WTC11 (cell line): ENCODE results near the gene PITPNM1. TPM values are rescaled to one million over a fixed set of nuclear protein-coding genes. Genes with fewer than 3 reads are reported as not detected.

Experiments used
- ATAC-seq: fragments of 200-7000 bp; cut with Tn5 transposase; 2 replicates; pipeline ENCODE4 v1.10.0; 2021; ENCODE audit warnings: mild to moderate bottlenecking, moderate library complexity
- CTCF ChIA-PET: fragments of 300-600 bp; sonication (Branson Sonifier 250); formaldehyde crosslinking; loops from one replicate; lab custom pipeline; 2021; ENCODE audit warnings: antibody characterized with exemption; lab: Charles Lee
- POLR2A ChIA-PET: fragments of 350-600 bp; sonication (Branson Sonifier 250); formaldehyde crosslinking; loops from one replicate; lab custom pipeline; 2021; ENCODE audit warnings: antibody characterized with exemption; lab: Charles Lee
- DNase-seq: peaks from one replicate; pipeline ENCODE4 v3.0.0; 2021; ENCODE audit warnings: low spot score
- H3K27ac Mint-ChIP-seq: 2 replicates; pipeline ENCODE4 v1.8.0; 2021; ENCODE audit warnings: mixed read lengths
- H3K27me3 Mint-ChIP-seq: 2 replicates; pipeline ENCODE4 v1.8.0; 2021; ENCODE audit warnings: low read depth, mild to moderate bottlenecking, moderate library complexity, mixed read lengths
- H3K36me3 Mint-ChIP-seq: 2 replicates; pipeline ENCODE4 v1.8.0; 2021; ENCODE audit warnings: mixed read lengths
- H3K4me1 Mint-ChIP-seq: 2 replicates; pipeline ENCODE4 v1.8.0; 2022; ENCODE audit warnings: mixed read lengths
- H3K4me3 Mint-ChIP-seq: 2 replicates; pipeline ENCODE4 v1.8.0; 2021; ENCODE audit warnings: mild to moderate bottlenecking, moderate library complexity, mixed read lengths
- H3K9me3 Mint-ChIP-seq: 2 replicates; pipeline ENCODE4 v1.8.0; 2021; ENCODE audit warnings: mixed read lengths
- ESRRA ChIP-seq: sonication (generic); formaldehyde crosslinking; IDR thresholded peaks from 2 replicates; pipeline ENCODE4 v1.8.1; 2022; ENCODE audit warnings: mild to moderate bottlenecking, missing genetic modification reagents, borderline replicate concordance
- GTF2I ChIP-seq: fragments of 250-450 bp; sonication (Bioruptor Pico); conservative IDR thresholded peaks from 2 replicates; pipeline ENCODE4 v1.4.0; 2021; ENCODE audit warnings: mild to moderate bottlenecking
- HMGA2 ChIP-seq: fragments of 250-450 bp; sonication (Bioruptor Pico); IDR thresholded peaks from 2 replicates; pipeline ENCODE4 v1.4.0; 2021; ENCODE audit warnings: mild to moderate bottlenecking, moderate library complexity
- JAZF1 ChIP-seq: fragments of 250-450 bp; sonication (Bioruptor Pico); IDR thresholded peaks from 2 replicates; pipeline ENCODE4 v1.9.0; 2021; ENCODE audit warnings: moderate library complexity, mild to moderate bottlenecking, inconsistent platforms
- PRRX2 ChIP-seq: fragments of 250-450 bp; sonication (Bioruptor Pico); IDR thresholded peaks from 2 replicates; pipeline ENCODE4 v1.8.0; 2021; ENCODE audit warnings: mild to moderate bottlenecking
- TCF7 ChIP-seq: sonication (generic); formaldehyde crosslinking; IDR thresholded peaks from 2 replicates; pipeline ENCODE4 v1.8.0; 2022; ENCODE audit warnings: mild to moderate bottlenecking, low read depth, missing genetic modification reagents, moderate library complexity
- TP53 ChIP-seq: sonication (generic); formaldehyde crosslinking; IDR thresholded peaks from 2 replicates; pipeline ENCODE4 v1.8.1; 2023; ENCODE audit warnings: mild to moderate bottlenecking, missing genetic modification reagents
- ZNF219 ChIP-seq: sonication (generic); formaldehyde crosslinking; IDR thresholded peaks from 2 replicates; pipeline ENCODE4 v1.8.0; 2023; ENCODE audit warnings: missing genetic modification reagents, mild to moderate bottlenecking, borderline replicate concordance
- ZNF416 ChIP-seq: fragments of 250-450 bp; sonication (Bioruptor Pico); IDR thresholded peaks from 2 replicates; pipeline ENCODE4 v1.9.0; 2021; ENCODE audit warnings: mild to moderate bottlenecking, inconsistent platforms
- ZNF423 ChIP-seq: fragments of 250-450 bp; sonication (Bioruptor Pico); IDR thresholded peaks from 2 replicates; pipeline ENCODE4 v2.1.2; 2022; ENCODE audit warnings: mild to moderate bottlenecking, moderate library complexity
- total RNA-seq: library from RNA; stranded (reverse); gene quantifications from 3 replicates; pipeline ENCODE4 v1.2.3, GENCODE V29; 2021
- TF ChIP-seq, protein P1 (sequence below): fragments of 250-450 bp; sonication (Bioruptor Pico); IDR thresholded peaks from 2 replicates; pipeline ENCODE4 v1.9.0; 2021; ENCODE audit warnings: mild to moderate bottlenecking, borderline replicate concordance
- TF ChIP-seq, protein P2 (sequence below): sonication (generic); formaldehyde crosslinking; IDR thresholded peaks from 2 replicates; pipeline ENCODE4 v1.8.1; 2022; ENCODE audit warnings: low read depth, mild to moderate bottlenecking, moderate library complexity, missing genetic modification reagents, borderline replicate concordance
- TF ChIP-seq, protein P3 (sequence below): fragments of 250-450 bp; sonication (Bioruptor Pico); IDR thresholded peaks from 2 replicates; pipeline ENCODE4 v1.9.0; 2021; ENCODE audit warnings: mild to moderate bottlenecking
- TF ChIP-seq, protein P4 (sequence below): sonication (generic); formaldehyde crosslinking; IDR thresholded peaks from 2 replicates; pipeline ENCODE4 v1.8.0; 2022; ENCODE audit warnings: missing genetic modification reagents
- TF ChIP-seq, protein P5 (sequence below): sonication (generic); formaldehyde crosslinking; IDR thresholded peaks from 2 replicates; pipeline ENCODE4 v1.8.1; 2023; ENCODE audit warnings: mild to moderate bottlenecking, missing genetic modification reagents, moderate library complexity
- TF ChIP-seq, protein P6 (sequence below): sonication (generic); formaldehyde crosslinking; IDR thresholded peaks from 2 replicates; pipeline ENCODE4 v1.8.1; 2023; ENCODE audit warnings: mild to moderate bottlenecking, missing genetic modification reagents, borderline replicate concordance
- TF ChIP-seq, protein P7 (sequence below): sonication (generic); formaldehyde crosslinking; IDR thresholded peaks from 2 replicates; pipeline ENCODE4 v1.8.1; 2022; ENCODE audit warnings: mild to moderate bottlenecking, moderate library complexity, missing genetic modification reagents

The PITPNM1 gene
- total RNA-seq, 1 experiment from 2014 or later: 55.4 TPM

DNA sequence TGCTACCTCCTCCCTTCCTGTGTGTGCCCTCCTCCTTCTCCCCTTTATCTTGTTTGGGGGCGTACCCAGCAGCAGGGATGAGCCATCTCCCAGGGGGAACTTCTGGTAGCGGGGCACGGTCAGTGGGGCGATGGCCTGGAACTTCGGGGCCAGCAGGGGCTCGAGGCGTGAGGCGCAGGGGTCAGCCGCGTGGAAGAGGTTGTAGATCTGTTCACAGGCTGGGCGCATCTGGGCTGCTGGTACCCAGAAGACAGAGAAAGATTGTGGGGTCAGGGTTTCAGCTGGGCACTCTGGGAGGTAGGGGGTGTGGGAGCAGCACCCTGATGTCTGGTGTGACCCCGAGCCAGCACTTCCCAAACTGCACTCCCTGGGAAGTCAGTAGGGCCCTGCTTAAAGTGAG lies 9.1 kb downstream of the PITPNM1 start (continued):
- TF ChIP-seq, protein P1, sequence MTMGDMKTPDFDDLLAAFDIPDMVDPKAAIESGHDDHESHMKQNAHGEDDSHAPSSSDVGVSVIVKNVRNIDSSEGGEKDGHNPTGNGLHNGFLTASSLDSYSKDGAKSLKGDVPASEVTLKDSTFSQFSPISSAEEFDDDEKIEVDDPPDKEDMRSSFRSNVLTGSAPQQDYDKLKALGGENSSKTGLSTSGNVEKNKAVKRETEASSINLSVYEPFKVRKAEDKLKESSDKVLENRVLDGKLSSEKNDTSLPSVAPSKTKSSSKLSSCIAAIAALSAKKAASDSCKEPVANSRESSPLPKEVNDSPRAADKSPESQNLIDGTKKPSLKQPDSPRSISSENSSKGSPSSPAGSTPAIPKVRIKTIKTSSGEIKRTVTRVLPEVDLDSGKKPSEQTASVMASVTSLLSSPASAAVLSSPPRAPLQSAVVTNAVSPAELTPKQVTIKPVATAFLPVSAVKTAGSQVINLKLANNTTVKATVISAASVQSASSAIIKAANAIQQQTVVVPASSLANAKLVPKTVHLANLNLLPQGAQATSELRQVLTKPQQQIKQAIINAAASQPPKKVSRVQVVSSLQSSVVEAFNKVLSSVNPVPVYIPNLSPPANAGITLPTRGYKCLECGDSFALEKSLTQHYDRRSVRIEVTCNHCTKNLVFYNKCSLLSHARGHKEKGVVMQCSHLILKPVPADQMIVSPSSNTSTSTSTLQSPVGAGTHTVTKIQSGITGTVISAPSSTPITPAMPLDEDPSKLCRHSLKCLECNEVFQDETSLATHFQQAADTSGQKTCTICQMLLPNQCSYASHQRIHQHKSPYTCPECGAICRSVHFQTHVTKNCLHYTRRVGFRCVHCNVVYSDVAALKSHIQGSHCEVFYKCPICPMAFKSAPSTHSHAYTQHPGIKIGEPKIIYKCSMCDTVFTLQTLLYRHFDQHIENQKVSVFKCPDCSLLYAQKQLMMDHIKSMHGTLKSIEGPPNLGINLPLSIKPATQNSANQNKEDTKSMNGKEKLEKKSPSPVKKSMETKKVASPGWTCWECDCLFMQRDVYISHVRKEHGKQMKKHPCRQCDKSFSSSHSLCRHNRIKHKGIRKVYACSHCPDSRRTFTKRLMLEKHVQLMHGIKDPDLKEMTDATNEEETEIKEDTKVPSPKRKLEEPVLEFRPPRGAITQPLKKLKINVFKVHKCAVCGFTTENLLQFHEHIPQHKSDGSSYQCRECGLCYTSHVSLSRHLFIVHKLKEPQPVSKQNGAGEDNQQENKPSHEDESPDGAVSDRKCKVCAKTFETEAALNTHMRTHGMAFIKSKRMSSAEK (CRISPR knock-in tag): no peak
- no peak for TF ChIP-seq TP53 (CRISPR knock-in tag)
- TF ChIP-seq, protein P2, sequence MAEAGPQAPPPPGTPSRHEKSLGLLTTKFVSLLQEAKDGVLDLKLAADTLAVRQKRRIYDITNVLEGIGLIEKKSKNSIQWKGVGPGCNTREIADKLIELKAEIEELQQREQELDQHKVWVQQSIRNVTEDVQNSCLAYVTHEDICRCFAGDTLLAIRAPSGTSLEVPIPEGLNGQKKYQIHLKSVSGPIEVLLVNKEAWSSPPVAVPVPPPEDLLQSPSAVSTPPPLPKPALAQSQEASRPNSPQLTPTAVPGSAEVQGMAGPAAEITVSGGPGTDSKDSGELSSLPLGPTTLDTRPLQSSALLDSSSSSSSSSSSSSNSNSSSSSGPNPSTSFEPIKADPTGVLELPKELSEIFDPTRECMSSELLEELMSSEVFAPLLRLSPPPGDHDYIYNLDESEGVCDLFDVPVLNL: no peak
- TF ChIP-seq PRRX2: no peak
- TF ChIP-seq, protein P3, sequence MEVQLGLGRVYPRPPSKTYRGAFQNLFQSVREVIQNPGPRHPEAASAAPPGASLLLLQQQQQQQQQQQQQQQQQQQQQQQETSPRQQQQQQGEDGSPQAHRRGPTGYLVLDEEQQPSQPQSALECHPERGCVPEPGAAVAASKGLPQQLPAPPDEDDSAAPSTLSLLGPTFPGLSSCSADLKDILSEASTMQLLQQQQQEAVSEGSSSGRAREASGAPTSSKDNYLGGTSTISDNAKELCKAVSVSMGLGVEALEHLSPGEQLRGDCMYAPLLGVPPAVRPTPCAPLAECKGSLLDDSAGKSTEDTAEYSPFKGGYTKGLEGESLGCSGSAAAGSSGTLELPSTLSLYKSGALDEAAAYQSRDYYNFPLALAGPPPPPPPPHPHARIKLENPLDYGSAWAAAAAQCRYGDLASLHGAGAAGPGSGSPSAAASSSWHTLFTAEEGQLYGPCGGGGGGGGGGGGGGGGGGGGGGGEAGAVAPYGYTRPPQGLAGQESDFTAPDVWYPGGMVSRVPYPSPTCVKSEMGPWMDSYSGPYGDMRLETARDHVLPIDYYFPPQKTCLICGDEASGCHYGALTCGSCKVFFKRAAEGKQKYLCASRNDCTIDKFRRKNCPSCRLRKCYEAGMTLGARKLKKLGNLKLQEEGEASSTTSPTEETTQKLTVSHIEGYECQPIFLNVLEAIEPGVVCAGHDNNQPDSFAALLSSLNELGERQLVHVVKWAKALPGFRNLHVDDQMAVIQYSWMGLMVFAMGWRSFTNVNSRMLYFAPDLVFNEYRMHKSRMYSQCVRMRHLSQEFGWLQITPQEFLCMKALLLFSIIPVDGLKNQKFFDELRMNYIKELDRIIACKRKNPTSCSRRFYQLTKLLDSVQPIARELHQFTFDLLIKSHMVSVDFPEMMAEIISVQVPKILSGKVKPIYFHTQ (CRISPR knock-in tag): no peak
- TF ChIP-seq, protein P4, sequence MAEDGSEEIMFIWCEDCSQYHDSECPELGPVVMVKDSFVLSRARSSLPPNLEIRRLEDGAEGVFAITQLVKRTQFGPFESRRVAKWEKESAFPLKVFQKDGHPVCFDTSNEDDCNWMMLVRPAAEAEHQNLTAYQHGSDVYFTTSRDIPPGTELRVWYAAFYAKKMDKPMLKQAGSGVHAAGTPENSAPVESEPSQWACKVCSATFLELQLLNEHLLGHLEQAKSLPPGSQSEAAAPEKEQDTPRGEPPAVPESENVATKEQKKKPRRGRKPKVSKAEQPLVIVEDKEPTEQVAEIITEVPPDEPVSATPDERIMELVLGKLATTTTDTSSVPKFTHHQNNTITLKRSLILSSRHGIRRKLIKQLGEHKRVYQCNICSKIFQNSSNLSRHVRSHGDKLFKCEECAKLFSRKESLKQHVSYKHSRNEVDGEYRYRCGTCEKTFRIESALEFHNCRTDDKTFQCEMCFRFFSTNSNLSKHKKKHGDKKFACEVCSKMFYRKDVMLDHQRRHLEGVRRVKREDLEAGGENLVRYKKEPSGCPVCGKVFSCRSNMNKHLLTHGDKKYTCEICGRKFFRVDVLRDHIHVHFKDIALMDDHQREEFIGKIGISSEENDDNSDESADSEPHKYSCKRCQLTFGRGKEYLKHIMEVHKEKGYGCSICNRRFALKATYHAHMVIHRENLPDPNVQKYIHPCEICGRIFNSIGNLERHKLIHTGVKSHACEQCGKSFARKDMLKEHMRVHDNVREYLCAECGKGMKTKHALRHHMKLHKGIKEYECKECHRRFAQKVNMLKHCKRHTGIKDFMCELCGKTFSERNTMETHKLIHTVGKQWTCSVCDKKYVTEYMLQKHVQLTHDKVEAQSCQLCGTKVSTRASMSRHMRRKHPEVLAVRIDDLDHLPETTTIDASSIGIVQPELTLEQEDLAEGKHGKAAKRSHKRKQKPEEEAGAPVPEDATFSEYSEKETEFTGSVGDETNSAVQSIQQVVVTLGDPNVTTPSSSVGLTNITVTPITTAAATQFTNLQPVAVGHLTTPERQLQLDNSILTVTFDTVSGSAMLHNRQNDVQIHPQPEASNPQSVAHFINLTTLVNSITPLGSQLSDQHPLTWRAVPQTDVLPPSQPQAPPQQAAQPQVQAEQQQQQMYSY: no peak
- no peak for TF ChIP-seq ZNF219 (CRISPR knock-in tag)
- no peak for TF ChIP-seq ZNF423
- no peak for TF ChIP-seq HMGA2 (CRISPR knock-in tag)

DNA sequence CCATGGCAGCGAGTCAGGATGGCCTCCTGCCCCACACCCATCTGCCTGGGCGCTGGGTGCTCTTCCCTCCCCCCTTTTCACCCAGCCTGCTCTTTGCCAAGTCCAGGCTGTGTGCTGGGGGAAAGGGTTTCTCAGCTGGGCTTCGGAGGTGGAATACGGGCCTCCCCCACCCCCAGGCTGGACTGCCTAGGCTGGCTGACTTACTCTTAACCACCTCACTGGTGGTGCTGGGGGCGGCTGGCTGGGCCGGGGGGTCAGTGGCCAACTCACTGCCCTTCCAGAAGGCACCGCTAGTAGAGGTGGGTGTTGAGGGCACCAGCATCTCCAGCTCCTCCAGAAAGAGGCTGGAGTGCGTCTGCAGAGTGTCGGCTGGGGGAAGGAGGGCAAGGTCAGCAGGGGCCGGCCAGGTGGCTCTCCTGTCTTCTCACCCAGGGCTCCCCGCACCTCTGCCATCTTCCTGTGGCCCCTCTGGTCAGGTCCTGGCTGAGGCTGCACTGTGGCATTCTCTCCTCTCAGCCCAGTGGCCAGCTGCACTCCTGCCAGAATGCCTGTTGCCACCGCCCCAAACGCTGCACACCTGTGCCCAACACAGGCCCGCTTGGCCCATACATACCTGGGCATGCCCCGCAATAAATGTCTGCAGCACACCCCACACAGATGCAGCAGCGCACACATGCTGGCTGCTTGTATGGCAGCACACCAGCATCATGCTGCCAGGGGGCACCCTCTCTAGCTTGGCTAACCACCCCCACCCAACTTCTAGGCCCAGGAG lies 9.7 kb downstream of the PITPNM1 start:
- Mint-ChIP-seq H3K36me3 (no peaks in the 10 kb centered on the region), H3K27ac (no peak overlapping the region), H3K27me3 (no peaks in the 10 kb centered on the region), H3K4me1 (no peaks in the 10 kb centered on the region), H3K9me3 (no peaks in the 10 kb centered on the region), H3K4me3 (no peak overlapping the region)
- ATAC-seq (no peak), DNase-seq (no peak)
- CTCF ChIA-PET: interaction anchor here (1.0 kb wide), 1 partner anchor 106 kb away, joined by 3 read pairs; no protein-coding TSS in a partner anchor
- POLR2A ChIA-PET: no interaction called here
- no peak for TF ChIP-seq GTF2I (CRISPR knock-in tag)
- TF ChIP-seq, protein P5, sequence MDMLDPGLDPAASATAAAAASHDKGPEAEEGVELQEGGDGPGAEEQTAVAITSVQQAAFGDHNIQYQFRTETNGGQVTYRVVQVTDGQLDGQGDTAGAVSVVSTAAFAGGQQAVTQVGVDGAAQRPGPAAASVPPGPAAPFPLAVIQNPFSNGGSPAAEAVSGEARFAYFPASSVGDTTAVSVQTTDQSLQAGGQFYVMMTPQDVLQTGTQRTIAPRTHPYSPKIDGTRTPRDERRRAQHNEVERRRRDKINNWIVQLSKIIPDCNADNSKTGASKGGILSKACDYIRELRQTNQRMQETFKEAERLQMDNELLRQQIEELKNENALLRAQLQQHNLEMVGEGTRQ (CRISPR knock-in tag): no peak
- TF ChIP-seq, protein P6, sequence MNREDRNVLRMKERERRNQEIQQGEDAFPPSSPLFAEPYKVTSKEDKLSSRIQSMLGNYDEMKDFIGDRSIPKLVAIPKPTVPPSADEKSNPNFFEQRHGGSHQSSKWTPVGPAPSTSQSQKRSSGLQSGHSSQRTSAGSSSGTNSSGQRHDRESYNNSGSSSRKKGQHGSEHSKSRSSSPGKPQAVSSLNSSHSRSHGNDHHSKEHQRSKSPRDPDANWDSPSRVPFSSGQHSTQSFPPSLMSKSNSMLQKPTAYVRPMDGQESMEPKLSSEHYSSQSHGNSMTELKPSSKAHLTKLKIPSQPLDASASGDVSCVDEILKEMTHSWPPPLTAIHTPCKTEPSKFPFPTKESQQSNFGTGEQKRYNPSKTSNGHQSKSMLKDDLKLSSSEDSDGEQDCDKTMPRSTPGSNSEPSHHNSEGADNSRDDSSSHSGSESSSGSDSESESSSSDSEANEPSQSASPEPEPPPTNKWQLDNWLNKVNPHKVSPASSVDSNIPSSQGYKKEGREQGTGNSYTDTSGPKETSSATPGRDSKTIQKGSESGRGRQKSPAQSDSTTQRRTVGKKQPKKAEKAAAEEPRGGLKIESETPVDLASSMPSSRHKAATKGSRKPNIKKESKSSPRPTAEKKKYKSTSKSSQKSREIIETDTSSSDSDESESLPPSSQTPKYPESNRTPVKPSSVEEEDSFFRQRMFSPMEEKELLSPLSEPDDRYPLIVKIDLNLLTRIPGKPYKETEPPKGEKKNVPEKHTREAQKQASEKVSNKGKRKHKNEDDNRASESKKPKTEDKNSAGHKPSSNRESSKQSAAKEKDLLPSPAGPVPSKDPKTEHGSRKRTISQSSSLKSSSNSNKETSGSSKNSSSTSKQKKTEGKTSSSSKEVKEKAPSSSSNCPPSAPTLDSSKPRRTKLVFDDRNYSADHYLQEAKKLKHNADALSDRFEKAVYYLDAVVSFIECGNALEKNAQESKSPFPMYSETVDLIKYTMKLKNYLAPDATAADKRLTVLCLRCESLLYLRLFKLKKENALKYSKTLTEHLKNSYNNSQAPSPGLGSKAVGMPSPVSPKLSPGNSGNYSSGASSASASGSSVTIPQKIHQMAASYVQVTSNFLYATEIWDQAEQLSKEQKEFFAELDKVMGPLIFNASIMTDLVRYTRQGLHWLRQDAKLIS (CRISPR knock-in tag): no peak
- TF ChIP-seq JAZF1: no peak
- TF ChIP-seq, protein P7, sequence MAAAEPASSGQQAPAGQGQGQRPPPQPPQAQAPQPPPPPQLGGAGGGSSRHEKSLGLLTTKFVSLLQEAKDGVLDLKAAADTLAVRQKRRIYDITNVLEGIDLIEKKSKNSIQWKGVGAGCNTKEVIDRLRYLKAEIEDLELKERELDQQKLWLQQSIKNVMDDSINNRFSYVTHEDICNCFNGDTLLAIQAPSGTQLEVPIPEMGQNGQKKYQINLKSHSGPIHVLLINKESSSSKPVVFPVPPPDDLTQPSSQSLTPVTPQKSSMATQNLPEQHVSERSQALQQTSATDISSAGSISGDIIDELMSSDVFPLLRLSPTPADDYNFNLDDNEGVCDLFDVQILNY (CRISPR knock-in tag): no peak
- TF ChIP-seq ZNF416 (CRISPR knock-in tag): no peak
- no peak for TF ChIP-seq ESRRA (CRISPR knock-in tag)
- no peak for TF ChIP-seq TCF7 (CRISPR knock-in tag)
